ENCODE results near the gene YAP1.
A peak's percentile ranks its signal among the peaks of the same experiment; 100 is the strongest.

YAP1 gene

DNA sequence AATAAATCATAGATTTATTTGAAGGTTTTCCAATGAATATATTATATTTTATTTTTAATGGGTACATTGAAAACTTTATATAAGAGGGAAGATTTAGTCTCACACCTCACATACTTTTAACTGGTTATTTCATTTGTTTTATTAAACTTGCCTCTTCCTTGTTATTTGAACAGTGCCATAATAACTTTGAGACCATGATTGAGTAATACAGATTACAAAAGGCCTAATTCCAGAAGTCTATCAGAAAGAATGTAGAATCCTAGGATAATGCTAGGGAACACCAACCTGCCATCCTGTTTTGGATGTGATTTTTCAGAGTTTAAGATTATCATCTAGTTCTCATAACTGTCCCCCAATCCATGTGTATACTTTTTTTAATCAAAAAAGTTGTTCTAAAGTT, 104.4 kb downstream of the YAP1 start:
- no peak overlapping the region for H3K4me3 ChIP-seq (ENCODE audit: low read depth, low read length)
- in situ Hi-C loops (cut with HindIII; ENCODE audit: low sequenced_read_pairs), result no loop called here
- TF ChIP-seq, protein P1, sequence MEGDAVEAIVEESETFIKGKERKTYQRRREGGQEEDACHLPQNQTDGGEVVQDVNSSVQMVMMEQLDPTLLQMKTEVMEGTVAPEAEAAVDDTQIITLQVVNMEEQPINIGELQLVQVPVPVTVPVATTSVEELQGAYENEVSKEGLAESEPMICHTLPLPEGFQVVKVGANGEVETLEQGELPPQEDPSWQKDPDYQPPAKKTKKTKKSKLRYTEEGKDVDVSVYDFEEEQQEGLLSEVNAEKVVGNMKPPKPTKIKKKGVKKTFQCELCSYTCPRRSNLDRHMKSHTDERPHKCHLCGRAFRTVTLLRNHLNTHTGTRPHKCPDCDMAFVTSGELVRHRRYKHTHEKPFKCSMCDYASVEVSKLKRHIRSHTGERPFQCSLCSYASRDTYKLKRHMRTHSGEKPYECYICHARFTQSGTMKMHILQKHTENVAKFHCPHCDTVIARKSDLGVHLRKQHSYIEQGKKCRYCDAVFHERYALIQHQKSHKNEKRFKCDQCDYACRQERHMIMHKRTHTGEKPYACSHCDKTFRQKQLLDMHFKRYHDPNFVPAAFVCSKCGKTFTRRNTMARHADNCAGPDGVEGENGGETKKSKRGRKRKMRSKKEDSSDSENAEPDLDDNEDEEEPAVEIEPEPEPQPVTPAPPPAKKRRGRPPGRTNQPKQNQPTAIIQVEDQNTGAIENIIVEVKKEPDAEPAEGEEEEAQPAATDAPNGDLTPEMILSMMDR (IDR thresholded peaks at IDR 0.05; ENCODE audit: low read depth, low read length), result no peak
- DNase-seq (ENCODE audit: low read depth, low spot score), result no peak

DNA sequence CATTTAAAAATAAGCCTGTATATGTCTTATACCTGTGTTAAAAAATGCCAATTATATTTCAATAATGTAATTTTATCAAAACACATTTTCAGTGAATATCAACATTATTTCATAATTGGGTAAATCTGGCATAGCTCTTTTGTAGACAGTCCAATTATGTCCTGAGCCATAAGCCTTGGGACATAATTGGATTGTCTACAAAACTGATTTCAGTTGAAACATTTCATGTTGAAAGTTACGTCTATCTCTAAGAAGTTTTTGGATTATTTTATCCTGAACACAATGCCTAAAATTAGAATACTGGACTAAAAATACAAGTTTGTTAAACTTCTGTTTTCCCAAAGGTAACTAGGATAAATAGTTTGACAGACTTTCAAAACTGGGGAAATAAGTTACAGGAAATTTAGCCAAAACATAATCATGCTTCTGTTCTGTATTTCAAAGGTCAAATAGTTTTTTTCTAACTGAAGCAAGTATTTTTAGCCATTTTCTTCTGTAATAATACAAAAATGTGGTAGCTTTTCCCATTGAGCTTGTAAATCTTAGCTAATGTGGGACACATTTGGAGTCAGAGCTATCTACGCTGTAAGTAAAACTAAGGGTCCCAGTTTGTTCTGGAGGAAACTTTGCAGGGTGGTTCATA, 106.3 kb downstream of the YAP1 start:
- H3K4me3 ChIP-seq (ENCODE audit: low read depth, low read length), result no peak overlapping the region
- TF ChIP-seq, protein P1 (IDR thresholded peaks at IDR 0.05; ENCODE audit: low read depth, low read length), result no peak
- DNase-seq (ENCODE audit: low read depth, low spot score), result no peak
- in situ Hi-C loops (cut with HindIII; ENCODE audit: low sequenced_read_pairs), result no loop called here

DNA sequence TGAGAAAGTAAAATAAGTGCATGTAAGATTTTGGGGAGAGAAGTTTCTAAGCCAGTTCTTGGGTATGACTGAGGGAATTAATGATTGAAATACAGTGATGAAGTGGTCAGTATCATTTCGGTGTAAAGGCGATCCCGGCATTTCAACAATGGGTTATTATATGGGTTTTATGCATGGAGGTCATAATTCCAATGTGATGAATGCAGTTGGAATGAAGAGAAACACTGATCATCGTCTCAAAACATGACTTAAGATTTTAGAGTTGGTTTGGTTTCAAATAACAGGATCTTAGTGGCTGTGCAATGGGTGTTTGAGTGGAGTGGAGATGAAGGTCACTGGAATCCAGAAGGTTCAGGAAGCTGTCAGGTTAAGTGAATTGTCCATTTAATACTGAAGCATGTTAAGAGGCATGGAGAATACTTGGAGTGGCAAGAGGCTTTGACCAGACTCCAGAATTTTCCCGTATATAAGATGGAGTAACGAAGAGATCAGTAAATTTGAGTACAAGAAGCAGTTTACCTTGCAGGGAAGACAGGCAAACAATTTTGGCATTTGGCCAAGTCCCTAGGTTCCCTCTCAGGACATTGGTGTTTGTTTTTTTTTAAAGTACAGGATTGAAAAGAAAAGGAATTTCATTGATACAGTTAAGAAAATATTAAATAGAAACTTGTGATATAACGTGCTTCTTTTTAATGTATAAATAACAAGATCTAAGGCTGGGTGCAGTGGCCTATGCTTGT, 110.7 kb downstream of the YAP1 start:
- in situ Hi-C loops (cut with HindIII; ENCODE audit: low sequenced_read_pairs), result no loop called here
- TF ChIP-seq, protein P1 (IDR thresholded peaks at IDR 0.05; ENCODE audit: low read depth, low read length), result no peak

GRCh38 chr11:102223859-102224258, 113.6 kb downstream of the YAP1 start:
- no peak overlapping the region for H3K4me3 ChIP-seq (ENCODE audit: low read depth, low read length)
- DNase-seq (ENCODE audit: low read depth, low spot score), result no peak
- in situ Hi-C loops (cut with HindIII; ENCODE audit: low sequenced_read_pairs), result no loop called here
- TF ChIP-seq, protein P1 (IDR thresholded peaks at IDR 0.05; ENCODE audit: low read depth, low read length), result no peak

More for the DNA sequence above, 110.7 kb downstream of the YAP1 start:
- no peak overlapping the region for H3K4me3 ChIP-seq (ENCODE audit: low read depth, low read length)
- peak; percentile 81 for DNase-seq (ENCODE audit: low read depth, low spot score)

DNA sequence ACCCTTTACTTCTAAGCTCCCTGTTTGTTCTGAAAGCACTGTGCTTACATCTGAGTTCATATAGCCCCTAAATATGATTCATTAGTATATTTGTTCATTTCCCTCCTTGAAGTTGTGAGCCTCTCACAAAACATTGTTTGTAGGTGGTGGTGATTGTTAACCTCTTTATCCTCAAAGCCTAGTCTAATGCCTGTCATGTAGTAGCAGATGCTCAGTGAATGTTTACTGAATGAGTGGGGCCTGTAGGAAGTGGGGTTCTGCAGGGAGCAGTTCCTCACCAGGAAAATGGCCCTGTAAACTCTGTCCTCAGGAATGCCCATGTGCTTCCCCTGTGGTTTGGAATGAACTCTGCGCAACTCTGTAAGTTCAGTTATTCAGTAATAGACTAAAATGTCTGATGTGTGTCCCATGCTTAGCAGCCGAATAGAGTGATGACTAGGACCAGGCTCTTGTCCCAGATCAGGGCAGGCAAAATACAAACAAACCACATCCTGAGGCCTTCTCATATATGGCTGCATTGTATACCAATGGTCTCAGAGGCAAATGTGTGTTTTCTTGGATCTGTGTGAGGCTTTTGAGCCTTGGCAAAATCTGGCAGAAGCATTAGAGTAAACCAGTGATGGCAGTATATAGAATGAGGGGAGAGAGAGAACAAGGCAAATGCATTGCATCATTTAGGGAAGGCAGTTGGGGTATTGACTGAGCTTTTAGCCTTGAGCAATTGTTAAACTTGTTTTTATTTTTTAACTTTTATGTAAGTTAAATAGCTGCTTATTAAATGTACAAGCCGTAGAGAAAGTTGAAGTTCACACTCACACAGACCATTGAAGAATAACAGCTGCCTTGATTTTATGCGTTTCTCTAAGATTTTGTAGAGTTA, 115.7 kb downstream of the YAP1 start:
- peak; percentile 97 for DNase-seq (ENCODE audit: low read depth, low spot score)
- in situ Hi-C loops (cut with HindIII; ENCODE audit: low sequenced_read_pairs), result no loop called here
- no peak overlapping the region for H3K4me3 ChIP-seq (ENCODE audit: low read depth, low read length)
- TF ChIP-seq, protein P1 (IDR thresholded peaks at IDR 0.05; ENCODE audit: low read depth, low read length), result no peak

- H3K4me3 ChIP-seq (ENCODE audit: low read depth, low read length), result no peak overlapping the region
- in situ Hi-C loops (cut with HindIII; ENCODE audit: low sequenced_read_pairs), result no loop called here
- TF ChIP-seq, protein P1 (IDR thresholded peaks at IDR 0.05; ENCODE audit: low read depth, low read length), result no peak
- peak; percentile 86 for DNase-seq (ENCODE audit: low read depth, low spot score)
Observed at GRCh38 chr11:102226702-102227490, 116.6 kb downstream of the YAP1 start.
